Fibroblast of lung (primary cell): ENCODE measurements around the gene ZNF346. TPM values are rescaled to one million over a fixed set of nuclear protein-coding genes. Genes with fewer than 3 reads are reported as not detected.

Source experiments
- DNase-seq, 2 donors: peaks; one replicate each; pipeline versions ENCODE4 v3.0.0 to v3.0.0-alpha.2; 2010; ENCODE audit warnings: low read depth in 2 of 2
- H2AFZ ChIP-seq: 2 replicates; pipeline ENCODE4 v1.5.1; 2012; ENCODE audit warnings: low read length, control low read depth, inconsistent platforms
- H3K27ac ChIP-seq: 2 replicates; pipeline ENCODE4 v1.5.1; 2011; ENCODE audit warnings: low read length, control low read depth; ENCODE audit not compliant: insufficient read depth
- H3K27me3 ChIP-seq: 2 replicates; pipeline ENCODE4 v1.5.1; 2011; ENCODE audit warnings: mild to moderate bottlenecking, low read length; ENCODE audit not compliant: control insufficient read depth, insufficient read depth
- H3K36me3 ChIP-seq: 2 replicates; pipeline ENCODE4 v1.5.1; 2011; ENCODE audit warnings: low read length; ENCODE audit not compliant: control insufficient read depth, insufficient read depth
- H3K4me1 ChIP-seq: 2 replicates; pipeline ENCODE4 v1.5.1; 2011; ENCODE audit warnings: low read length; ENCODE audit not compliant: control insufficient read depth, insufficient read depth; ENCODE audit errors: extremely low read depth
- H3K4me2 ChIP-seq: 2 replicates; pipeline ENCODE4 v1.5.1; 2011; ENCODE audit warnings: low read length, control low read depth; ENCODE audit not compliant: insufficient read depth; ENCODE audit errors: extremely low read depth
- H3K4me3 ChIP-seq, 4 experiments: fragments of 200-600 bp in 1 of 4; sonication (generic) in 1 of 4; replicated peaks in 1 of 4; 2 replicates each; pipeline ENCODE4 v1.5.1; 2011 to 2016; ENCODE audit warnings: low read length in 4 of 4, low read depth in 3 of 4, mild to moderate bottlenecking in 3 of 4, control low read depth in 2 of 4, inconsistent platforms in 1 of 4, mixed read lengths in 1 of 4; ENCODE audit not compliant: insufficient read depth in 1 of 4; ENCODE audit errors: control extremely low read depth in 1 of 4
- H3K79me2 ChIP-seq: 2 replicates; pipeline ENCODE4 v1.5.1; 2012; ENCODE audit warnings: mild to moderate bottlenecking, low read length, inconsistent platforms; ENCODE audit not compliant: control insufficient read depth, insufficient read depth
- H3K9ac ChIP-seq: 2 replicates; pipeline ENCODE4 v1.5.1; 2011; ENCODE audit warnings: mild to moderate bottlenecking, low read length, control low read depth; ENCODE audit not compliant: insufficient read depth
- H3K9me3 ChIP-seq: 2 replicates; pipeline ENCODE4 v1.5.1; 2012; ENCODE audit warnings: low read depth, low read length; ENCODE audit not compliant: control insufficient read depth, insufficient read depth
- H4K20me1 ChIP-seq: 2 replicates; pipeline ENCODE4 v1.5.1; 2011; ENCODE audit warnings: low read length; ENCODE audit not compliant: control insufficient read depth, insufficient read depth; ENCODE audit errors: extremely low read depth
- CTCF ChIP-seq, 2 donors: IDR thresholded peaks in 1 of 2; conservative IDR thresholded peaks in 1 of 2; 1 replicate in 1 of 2; 2 replicates in 1 of 2; pipeline ENCODE4 v1.5.1; 2011 to 2012; ENCODE audit warnings: low read length in 2 of 2, control low read depth in 1 of 2, inconsistent platforms in 1 of 2, low read depth in 1 of 2, mild to moderate bottlenecking in 1 of 2
- EZH2 ChIP-seq: IDR thresholded peaks from 2 replicates; pipeline ENCODE4 v1.5.1; 2012; ENCODE audit warnings: low read length, control low read depth, mild to moderate bottlenecking; ENCODE audit errors: missing control alignments
- polyA plus RNA-seq, 2 donors: library from polyadenylated mRNA; depleted of rRNA in 1 of 2; stranded (reverse) in 1 of 2; unstranded in 1 of 2; fragments of >200 nt; gene quantifications; 2 replicates each; pipeline ENCODE4 v1.2.1, GENCODE V29; 2011 to 2012; ENCODE audit warnings: missing spikeins in 1 of 2
- total RNA-seq: library from RNA; depleted of rRNA; stranded (reverse); fragments of >200 nt; gene quantifications from 2 replicates; pipeline ENCODE4 v1.2.1, GENCODE V29; 2014

ZNF346 gene
- total and polyA plus RNA-seq, 2 donors (not counting 1 experiment from before 2014, with no cell fraction given): 14.0 to 14.9 TPM

GRCh38 chr5:177067503-177067902 is 45.0 kb downstream of the ZNF346 start:
- Histone ChIP-seq H3K9ac (no peak overlapping the region), H3K4me1 (peaks cover 2% of the 10 kb centered on the region), H3K9me3 (no peaks in the 10 kb centered on the region), H3K4me3 (no peak overlapping the region), H3K36me3 (peaks cover 7% of the 10 kb centered on the region), H4K20me1 (no peaks in the 10 kb centered on the region), H3K79me2 (no peaks in the 10 kb centered on the region), H2AFZ (no peak overlapping the region), H3K27me3 (no peaks in the 10 kb centered on the region), H3K4me2 (no peak overlapping the region), H3K27ac (no peak overlapping the region)
- no peak for DNase-seq
- TF ChIP-seq EZH2: no peak
- no peak for TF ChIP-seq CTCF (conservative IDR thresholded peaks at IDR 0.05 in 1 of 2, IDR thresholded peaks at IDR 0.05 in 1 of 2; ENCODE audit: low read depth in 1 of 2, low read length in 2 of 2)

- Histone ChIP-seq H3K27me3 (no peaks in the 10 kb centered on the region), H3K4me3 (no peak overlapping the region), H3K4me1 (peaks cover 2% of the 10 kb centered on the region), H2AFZ (no peak overlapping the region), H3K36me3 (no peaks in the 10 kb centered on the region), H3K79me2 (no peaks in the 10 kb centered on the region), H3K9ac (no peak overlapping the region), H3K4me2 (no peak overlapping the region), H4K20me1 (no peaks in the 10 kb centered on the region), H3K9me3 (no peaks in the 10 kb centered on the region), H3K27ac (no peak overlapping the region)
- no peak for TF ChIP-seq EZH2
- no peak for TF ChIP-seq CTCF (conservative IDR thresholded peaks at IDR 0.05 in 1 of 2, IDR thresholded peaks at IDR 0.05 in 1 of 2; ENCODE audit: low read depth in 1 of 2, low read length in 2 of 2)
- no peak for DNase-seq
These were observed 48.2 kb downstream of the ZNF346 start for GRCh38 chr5:177070536-177071191.

DNA sequence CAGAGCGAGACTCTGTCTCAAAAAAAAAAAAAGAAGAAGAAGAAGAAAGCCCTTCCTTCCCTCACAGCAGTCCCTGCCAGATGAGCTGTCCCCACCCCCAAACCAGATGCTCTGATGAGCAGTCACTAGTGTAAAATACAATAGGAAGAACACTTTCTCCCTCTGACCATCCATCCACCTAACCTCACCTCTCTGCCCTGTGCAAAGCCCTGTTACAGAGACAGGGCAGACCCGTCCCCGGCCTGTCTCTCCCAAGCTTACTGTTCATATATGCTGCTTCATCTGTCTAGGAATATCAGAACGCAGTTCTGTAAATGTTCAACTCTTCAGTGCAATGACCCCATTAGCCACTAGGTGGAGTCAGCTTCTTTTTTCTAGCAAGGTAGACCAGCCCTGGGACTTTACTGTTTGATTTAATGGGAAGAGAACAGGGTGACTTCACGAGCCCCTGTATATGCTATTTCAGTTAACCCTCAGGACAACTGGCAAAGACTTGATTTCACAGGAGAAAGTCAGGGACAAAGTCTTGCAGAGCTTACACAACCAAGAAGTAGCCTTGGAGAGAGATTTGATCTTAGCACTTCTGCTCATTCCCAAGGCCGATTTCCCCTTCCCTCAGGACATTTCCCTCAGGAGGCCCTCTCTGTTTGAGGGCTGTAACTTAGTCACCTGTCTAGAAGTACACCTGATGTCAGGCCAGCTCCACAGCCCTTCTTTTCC is 49.3 kb downstream of the ZNF346 start:
- H3K4me2 ChIP-seq: peak overlapping the region; percentile 73
- no peaks in the 10 kb centered on the region for H3K27me3 ChIP-seq
- no peak overlapping the region for H3K9ac ChIP-seq
- peak overlapping the region in 1 of 4 experiments; percentile 5 for H3K4me3 ChIP-seq
- peaks cover 2% of the 10 kb centered on the region for H3K4me1 ChIP-seq
- no peak overlapping the region for H2AFZ ChIP-seq
- no peaks in the 10 kb centered on the region for H3K9me3 ChIP-seq
- TF ChIP-seq CTCF (conservative IDR thresholded peaks at IDR 0.05 in 1 of 2, IDR thresholded peaks at IDR 0.05 in 1 of 2; ENCODE audit: low read depth in 1 of 2, low read length in 2 of 2): peak; percentile 85 to 96
- TF ChIP-seq EZH2: no peak
- H3K27ac ChIP-seq: no peak overlapping the region
- peak; percentile 68 to 90 for DNase-seq
- H4K20me1 ChIP-seq: no peaks in the 10 kb centered on the region
- H3K36me3 ChIP-seq: no peaks in the 10 kb centered on the region
- no peaks in the 10 kb centered on the region for H3K79me2 ChIP-seq
